Hepatic stellate cell (primary cell): Measurements from ENCODE around the gene CACNA1D.
"Not testable (repeated sequence)": the region's sequence is repeated elsewhere in the genome, so short reads cannot be mapped to it uniquely, and the experiment has no call there.

ENCODE experiments used
- DNase-seq: peaks from one replicate; pipeline ENCODE4 v3.0.0; 2011; ENCODE audit warnings: low spot score

Gene CACNA1D

GRCh38 chr3:53530205-53530604 lies 35.8 kb downstream of the CACNA1D start:
- no peak for DNase-seq

GRCh38 chr3:53531749-53532148 lies 37.3 kb downstream of the CACNA1D start:
- no peak for DNase-seq

GRCh38 chr3:53533472-53533871 lies 39.1 kb downstream of the CACNA1D start:
- no peak for DNase-seq

GRCh38 chr3:53534216-53534615 lies 39.8 kb downstream of the CACNA1D start:
- DNase-seq: no peak

GRCh38 chr3:53534676-53535400 lies 40.4 kb downstream of the CACNA1D start:
- no peak for DNase-seq

- DNase-seq: no peak
Measured at GRCh38 chr3:53536282-53536681, 41.9 kb downstream of the CACNA1D start.

- no peak for DNase-seq
Measured at GRCh38 chr3:53544357-53544756, 49.9 kb downstream of the CACNA1D start.

GRCh38 chr3:53545310-53545995 lies 51.0 kb downstream of the CACNA1D start:
- DNase-seq: no peak

- no peak for DNase-seq
Measured at GRCh38 chr3:53545996-53546359, 51.6 kb downstream of the CACNA1D start.

GRCh38 chr3:53547327-53547726 lies 52.9 kb downstream of the CACNA1D start:
- no peak for DNase-seq

GRCh38 chr3:53550005-53550620 lies 55.7 kb downstream of the CACNA1D start:
- no peak for DNase-seq

GRCh38 chr3:53551324-53551723 lies 56.9 kb downstream of the CACNA1D start:
- DNase-seq: no peak

- DNase-seq: no peak
Measured at GRCh38 chr3:53552730-53553129, 58.3 kb downstream of the CACNA1D start.

- DNase-seq: no peak
Measured at GRCh38 chr3:53553200-53553599, 58.8 kb downstream of the CACNA1D start.

GRCh38 chr3:53554559-53555067 lies 60.2 kb downstream of the CACNA1D start:
- no peak for DNase-seq

GRCh38 chr3:53555068-53555588 lies 60.7 kb downstream of the CACNA1D start:
- DNase-seq: no peak

GRCh38 chr3:53566461-53567145 lies 72.2 kb downstream of the CACNA1D start:
- DNase-seq: no peak

- DNase-seq: no peak
Measured at GRCh38 chr3:53570081-53570480, 75.7 kb downstream of the CACNA1D start.

GRCh38 chr3:53570709-53571108 lies 76.3 kb downstream of the CACNA1D start:
- DNase-seq: no peak

- no peak for DNase-seq
Measured at GRCh38 chr3:53571264-53571663, 76.9 kb downstream of the CACNA1D start.

GRCh38 chr3:53572184-53572583 lies 77.8 kb downstream of the CACNA1D start:
- DNase-seq: not testable (repeated sequence)

GRCh38 chr3:53577506-53577905 lies 83.1 kb downstream of the CACNA1D start:
- DNase-seq: no peak
